MCF 10A (cell line): Measurements from ENCODE around the gene H2BK1. TPM values are rescaled to one million over a fixed set of nuclear protein-coding genes. Genes with fewer than 3 reads are reported as not detected.

Source experiments
- BruUV-seq: library from RNA; stranded (reverse); fragments of 400-500 nt; replicated peaks from 2 replicates; lab custom pipeline; 2021; lab: Mats Ljungman, UMichigan
- CTCF ChIA-PET: fragments of 300-600 bp; sonication (Branson Sonifier 250); formaldehyde crosslinking; extraction: SDS; loops from one replicate; lab custom pipeline; 2021; ENCODE audit warnings: antibody characterized with exemption, inconsistent platforms; lab: Yijun Ruan, JAX
- POLR2A ChIA-PET: fragments of 300-600, 350-650 bp; sonication (Branson Sonifier 250); formaldehyde crosslinking; extraction: SDS; loops from one replicate; lab custom pipeline; 2020; ENCODE audit warnings: antibody characterized with exemption, inconsistent platforms; lab: Yijun Ruan, JAX
- DNase-seq: peaks from one replicate; pipeline ENCODE4 v3.0.0-alpha.2; 2018; ENCODE audit not compliant: unreplicated experiment
- H3K27ac Mint-ChIP-seq: one replicate; pipeline ENCODE4 v1.8.0; 2022; ENCODE audit warnings: mild to moderate bottlenecking, low read depth, mixed read lengths; ENCODE audit not compliant: unreplicated experiment
- H3K27me3 Mint-ChIP-seq: one replicate; pipeline ENCODE4 v1.8.0; 2022; ENCODE audit warnings: mixed read lengths; ENCODE audit not compliant: insufficient read depth, unreplicated experiment
- H3K36me3 Mint-ChIP-seq: one replicate; pipeline ENCODE4 v1.8.0; 2022; ENCODE audit warnings: mild to moderate bottlenecking, moderate library complexity, mixed read lengths; ENCODE audit not compliant: insufficient read depth, unreplicated experiment
- H3K4me1 Mint-ChIP-seq: one replicate; pipeline ENCODE4 v1.8.0; 2022; ENCODE audit warnings: mixed read lengths; ENCODE audit not compliant: insufficient read depth, unreplicated experiment
- H3K4me3 Mint-ChIP-seq: one replicate; pipeline ENCODE4 v1.8.0; 2022; ENCODE audit warnings: mild to moderate bottlenecking, moderate library complexity, mixed read lengths; ENCODE audit not compliant: unreplicated experiment
- H3K9me3 Mint-ChIP-seq: one replicate; pipeline ENCODE4 v1.8.0; 2022; ENCODE audit warnings: mixed read lengths; ENCODE audit not compliant: unreplicated experiment
- intact Hi-C: fragments of 100-400 bp; cut with micrococcal nuclease; formaldehyde crosslinking; loops from 2 replicates; pipeline ENCODE4 v1.14.1; 2022
- total RNA-seq: library from RNA; stranded (reverse); gene quantifications from 2 replicates; pipeline ENCODE4 v1.2.3, GENCODE V29; 2022
- TF ChIP-seq, protein P1 (sequence below): fragments of 200-600 bp; IDR thresholded peaks from one replicate; pipeline ENCODE4 v1.8.0; 2022; ENCODE audit warnings: antibody characterized with exemption, mild to moderate bottlenecking; ENCODE audit not compliant: unreplicated experiment

H2BK1 gene
- total RNA-seq, 1 experiment from 2014 or later, result not detected

DNA sequence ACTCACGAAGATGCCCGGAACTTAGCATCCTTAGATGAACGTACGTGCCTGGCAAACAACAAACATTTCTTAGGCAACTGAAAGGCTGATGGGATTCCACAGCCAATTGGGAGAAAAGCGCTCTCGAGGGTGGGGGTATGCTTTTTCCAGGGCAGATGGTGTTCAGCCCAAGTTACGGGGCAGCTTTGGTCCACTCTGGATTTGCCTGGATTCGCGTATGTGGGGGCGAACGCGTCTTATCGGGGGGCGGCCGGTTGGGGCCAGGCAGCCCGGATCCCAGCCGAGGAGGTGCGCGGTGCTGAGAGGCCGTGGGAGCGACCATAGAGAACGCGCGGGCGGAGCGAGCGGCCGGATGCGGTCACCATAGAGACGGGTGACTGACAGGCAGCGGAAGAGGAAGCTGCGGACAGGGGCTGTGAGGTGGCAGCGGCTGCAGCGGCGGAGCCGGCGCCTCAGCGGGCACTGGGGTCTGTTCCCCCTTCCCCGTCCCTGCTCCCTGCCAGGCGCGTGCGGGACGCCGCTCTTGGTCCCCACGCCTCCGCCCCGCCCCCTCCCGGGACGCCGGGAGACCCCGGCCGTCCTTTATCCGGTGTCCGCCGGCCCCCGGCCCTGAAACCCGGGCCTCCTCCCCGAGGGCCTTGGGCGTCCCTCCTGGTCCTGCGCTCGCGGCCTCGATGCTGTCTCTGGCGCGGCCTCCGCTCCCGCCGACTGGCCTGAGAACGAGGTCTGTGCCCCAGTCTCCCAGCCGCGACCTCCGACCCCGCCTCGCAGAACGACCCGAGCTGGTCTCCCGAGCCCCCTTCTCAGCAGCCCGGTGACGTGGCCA, 22.0 kb upstream of the H2BK1 start, which contains the start of gene CHPF2:
CHPF2 (plus strand) TSS at position 393 of the 826 bp plus-strand sequence. CDS start 1,529 bp downstream, outside the sequence.
- POLR2A ChIA-PET, result interaction anchor here (0.6 to 2.1 kb wide), 14 partner anchors 11 to 1097 kb away, joined by 3 to 7 read pairs (median 3); partner anchors contain the start of gene TMUB1
- peaks cover 17% of the 10 kb centered on the region for H3K4me1 Mint-ChIP-seq
- H3K4me3 Mint-ChIP-seq, result peak within 1 kb of the TSS; percentile 93
- intact Hi-C loops, result no loop called here
- H3K27ac Mint-ChIP-seq, result peak within 1 kb of the TSS; percentile 93
- no TSS peak for BruUV-seq
- DNase-seq, result peak; percentile 84
- TF ChIP-seq, protein P1, sequence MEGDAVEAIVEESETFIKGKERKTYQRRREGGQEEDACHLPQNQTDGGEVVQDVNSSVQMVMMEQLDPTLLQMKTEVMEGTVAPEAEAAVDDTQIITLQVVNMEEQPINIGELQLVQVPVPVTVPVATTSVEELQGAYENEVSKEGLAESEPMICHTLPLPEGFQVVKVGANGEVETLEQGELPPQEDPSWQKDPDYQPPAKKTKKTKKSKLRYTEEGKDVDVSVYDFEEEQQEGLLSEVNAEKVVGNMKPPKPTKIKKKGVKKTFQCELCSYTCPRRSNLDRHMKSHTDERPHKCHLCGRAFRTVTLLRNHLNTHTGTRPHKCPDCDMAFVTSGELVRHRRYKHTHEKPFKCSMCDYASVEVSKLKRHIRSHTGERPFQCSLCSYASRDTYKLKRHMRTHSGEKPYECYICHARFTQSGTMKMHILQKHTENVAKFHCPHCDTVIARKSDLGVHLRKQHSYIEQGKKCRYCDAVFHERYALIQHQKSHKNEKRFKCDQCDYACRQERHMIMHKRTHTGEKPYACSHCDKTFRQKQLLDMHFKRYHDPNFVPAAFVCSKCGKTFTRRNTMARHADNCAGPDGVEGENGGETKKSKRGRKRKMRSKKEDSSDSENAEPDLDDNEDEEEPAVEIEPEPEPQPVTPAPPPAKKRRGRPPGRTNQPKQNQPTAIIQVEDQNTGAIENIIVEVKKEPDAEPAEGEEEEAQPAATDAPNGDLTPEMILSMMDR, result no peak
- CTCF ChIA-PET, result interaction anchor here (0.6 to 3.7 kb wide), 5 partner anchors 11 to 200 kb away, joined by 3 to 21 read pairs (median 3); no protein-coding TSS in a partner anchor
- H3K9me3 Mint-ChIP-seq, result no peaks in the 10 kb centered on the region
- no peaks in the 10 kb centered on the region for H3K27me3 Mint-ChIP-seq
- peaks cover 33% of the 10 kb centered on the region for H3K36me3 Mint-ChIP-seq

DNA sequence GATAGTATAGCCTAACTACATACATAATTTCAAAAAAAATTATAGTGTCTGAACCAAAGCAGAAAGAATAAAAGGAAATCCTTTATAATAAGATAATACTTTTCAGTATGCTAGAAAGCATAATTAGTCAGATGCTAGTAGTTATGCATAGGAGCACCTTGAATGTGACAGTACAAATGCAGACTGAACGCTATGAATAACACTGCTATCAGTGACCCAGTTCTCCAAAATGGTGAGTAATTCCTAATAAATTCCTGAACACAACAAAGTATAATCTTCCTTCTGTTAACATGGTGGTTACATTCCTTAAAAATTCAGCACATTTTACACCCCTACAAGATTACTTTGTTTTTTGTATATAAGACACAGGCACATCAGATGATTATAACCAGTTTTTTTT, 20.8 kb upstream of the H2BK1 start:
- CTCF ChIA-PET, result no interaction called here
- Mint-ChIP-seq H3K4me3 (no peak overlapping the region), H3K27ac (no peak overlapping the region), H3K4me1 (peaks cover 24% of the 10 kb centered on the region), H3K36me3 (peaks cover 27% of the 10 kb centered on the region), H3K9me3 (no peaks in the 10 kb centered on the region), H3K27me3 (no peaks in the 10 kb centered on the region)
- BruUV-seq, result no TSS peak
- POLR2A ChIA-PET, result interaction anchor here (1.6 kb wide), 1 partner anchor 21 kb away, joined by 4 read pairs; no protein-coding TSS in a partner anchor
- intact Hi-C loops, result no loop called here
- TF ChIP-seq, protein P1, result no peak
- DNase-seq, result no peak

DNA sequence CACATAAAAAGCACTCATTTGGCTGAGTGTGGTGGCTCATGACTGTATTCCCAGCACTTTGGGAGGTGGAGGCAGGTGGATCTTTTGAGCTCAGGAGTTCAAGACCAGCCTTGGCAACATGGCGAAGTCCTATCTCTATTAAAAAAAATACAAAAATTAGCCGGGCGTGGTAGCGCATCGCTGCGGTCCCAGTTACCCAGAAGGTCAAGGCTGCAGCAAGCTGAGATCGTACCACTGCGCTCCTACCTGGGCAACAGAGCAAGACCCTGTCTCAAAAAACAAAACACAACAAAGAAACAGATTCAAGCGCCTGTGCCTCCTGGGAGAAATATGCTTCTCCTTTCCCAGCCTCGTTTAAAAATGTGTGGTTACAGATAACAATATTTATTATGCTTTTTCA, 19.0 kb upstream of the H2BK1 start:
- no peaks in the 10 kb centered on the region for H3K9me3 Mint-ChIP-seq
- peaks cover 31% of the 10 kb centered on the region for H3K4me1 Mint-ChIP-seq
- no peak overlapping the region for H3K4me3 Mint-ChIP-seq
- POLR2A ChIA-PET, result no interaction called here
- no peaks in the 10 kb centered on the region for H3K27me3 Mint-ChIP-seq
- H3K27ac Mint-ChIP-seq, result no peak overlapping the region
- CTCF ChIA-PET, result interaction anchor here (0.5 to 1.3 kb wide), 2 partner anchors 15 to 86 kb away, joined by 3 to 6 read pairs; no protein-coding TSS in a partner anchor
- H3K36me3 Mint-ChIP-seq, result peaks cover 22% of the 10 kb centered on the region
- no TSS peak for BruUV-seq
- no peak for DNase-seq
- TF ChIP-seq, protein P1, result no peak
- intact Hi-C loops, result no loop called here
